ENCODE data around the gene IL1RL2. TPM values are rescaled to one million over a fixed set of nuclear protein-coding genes. Genes with fewer than 3 reads are reported as not detected.

Gene IL1RL2
- total and polyA plus RNA-seq, 4 donors, result 0.35 to 1.3 (median 0.82) TPM

GRCh38 chr2:102149243-102149642 is 37.6 kb upstream of the IL1RL2 start:
- peaks cover 7 to 32% (median 25%) of the 10 kb centered on the region in 4 donors for H3K36me3 ChIP-seq (ENCODE audit: control insufficient read depth in 4 of 4, insufficient read depth in 4 of 4, low read length in 4 of 4)
- H3K9ac ChIP-seq (ENCODE audit: insufficient read depth in 1 of 2, low read length in 2 of 2), result no peak overlapping the region
- H3K27me3 ChIP-seq (ENCODE audit: control insufficient read depth in 3 of 3, insufficient read depth in 3 of 3, low read length in 2 of 3), result no peaks in the 10 kb centered on the region
- H3K9me3 ChIP-seq (ENCODE audit: control insufficient read depth in 4 of 4, insufficient read depth in 3 of 4, low read length in 3 of 4), result peaks cover 0 to 27% (median 4%) of the 10 kb centered on the region in 4 donors
- H3K4me3 ChIP-seq, result no peak overlapping the region
- H3K27ac ChIP-seq (ENCODE audit: low read depth in 1 of 2, low read length in 1 of 2), result peak overlapping the region in 1 of 2 donors; percentile 74
- 64 to 79% methylated on average over 2 of the region's 2 CpGs for WGBS, 2 donors
- no peak for ATAC-seq (ENCODE audit: insufficient read depth, low FRiP score)
- peak in 1 of 3 donors; percentile 22 for DNase-seq
- no peak for TF ChIP-seq CTCF (IDR thresholded peaks at IDR 0.05; ENCODE audit: control extremely low read depth, extremely low read depth)
- peaks cover 8 to 47% (median 34%) of the 10 kb centered on the region in 5 donors for H3K4me1 ChIP-seq (ENCODE audit: control insufficient read depth in 5 of 5, insufficient read depth in 5 of 5, low read length in 5 of 5)

GRCh38 chr2:102149644-102150455 is 37.0 kb upstream of the IL1RL2 start:
- Histone ChIP-seq H3K4me3 (no peak overlapping the region), H3K27me3 (ENCODE audit: control insufficient read depth in 3 of 3, insufficient read depth in 3 of 3, low read length in 2 of 3) (no peaks in the 10 kb centered on the region), H3K4me1 (ENCODE audit: control insufficient read depth in 5 of 5, insufficient read depth in 5 of 5, low read length in 5 of 5) (peaks cover 8 to 47% (median 35%) of the 10 kb centered on the region in 5 donors), H3K36me3 (ENCODE audit: control insufficient read depth in 4 of 4, insufficient read depth in 4 of 4, low read length in 4 of 4) (peaks cover 7 to 31% (median 25%) of the 10 kb centered on the region in 4 donors), H3K27ac (ENCODE audit: low read depth in 1 of 2, low read length in 1 of 2) (peak overlapping the region in 1 of 2 donors; percentile 74), H3K9ac (ENCODE audit: insufficient read depth in 1 of 2, low read length in 2 of 2) (no peak overlapping the region), H3K9me3 (ENCODE audit: control insufficient read depth in 4 of 4, insufficient read depth in 3 of 4, low read length in 3 of 4) (peaks cover 0 to 22% (median 4%) of the 10 kb centered on the region in 4 donors)
- 76 to 87% methylated on average over 9 of the region's 9 CpGs for WGBS, 2 donors
- no peak for TF ChIP-seq CTCF (IDR thresholded peaks at IDR 0.05; ENCODE audit: control extremely low read depth, extremely low read depth)
- ATAC-seq (ENCODE audit: insufficient read depth, low FRiP score) (no peak), DNase-seq (peak in 2 of 3 donors; percentile 22 to 37)

- ATAC-seq (ENCODE audit: insufficient read depth, low FRiP score), result no peak
- Histone ChIP-seq H3K27ac (ENCODE audit: low read depth in 1 of 2, low read length in 1 of 2) (no peak overlapping the region), H3K9me3 (ENCODE audit: control insufficient read depth in 4 of 4, insufficient read depth in 3 of 4, low read length in 3 of 4) (peaks cover 0 to 4% (median 0%) of the 10 kb centered on the region in 4 donors), H3K36me3 (ENCODE audit: control insufficient read depth in 4 of 4, insufficient read depth in 4 of 4, low read length in 4 of 4) (peaks cover 15 to 35% (median 33%) of the 10 kb centered on the region in 4 donors), H3K4me1 (ENCODE audit: control insufficient read depth in 5 of 5, insufficient read depth in 5 of 5, low read length in 5 of 5) (peaks cover 11 to 67% (median 31%) of the 10 kb centered on the region in 5 donors), H3K4me3 (no peak overlapping the region), H3K9ac (ENCODE audit: insufficient read depth in 1 of 2, low read length in 2 of 2) (no peak overlapping the region), H3K27me3 (ENCODE audit: control insufficient read depth in 3 of 3, insufficient read depth in 3 of 3, low read length in 2 of 3) (no peaks in the 10 kb centered on the region)
- TF ChIP-seq CTCF (IDR thresholded peaks at IDR 0.05; ENCODE audit: control extremely low read depth, extremely low read depth), result no peak
- 92 to 97% methylated on average over 6 of the region's 6 CpGs for WGBS, 2 donors
- no peak for DNase-seq
These were observed 32.5 kb upstream of the IL1RL2 start for GRCh38 chr2:102154364-102154763.
